ENCODE measurements around the gene TAF3. TPM values are rescaled to one million over a fixed set of nuclear protein-coding genes. Genes with fewer than 3 reads are reported as not detected.

TAF3 gene
- total and polyA plus RNA-seq, 8 donors = 2.3 to 13.4 (median 6.5) TPM

DNA sequence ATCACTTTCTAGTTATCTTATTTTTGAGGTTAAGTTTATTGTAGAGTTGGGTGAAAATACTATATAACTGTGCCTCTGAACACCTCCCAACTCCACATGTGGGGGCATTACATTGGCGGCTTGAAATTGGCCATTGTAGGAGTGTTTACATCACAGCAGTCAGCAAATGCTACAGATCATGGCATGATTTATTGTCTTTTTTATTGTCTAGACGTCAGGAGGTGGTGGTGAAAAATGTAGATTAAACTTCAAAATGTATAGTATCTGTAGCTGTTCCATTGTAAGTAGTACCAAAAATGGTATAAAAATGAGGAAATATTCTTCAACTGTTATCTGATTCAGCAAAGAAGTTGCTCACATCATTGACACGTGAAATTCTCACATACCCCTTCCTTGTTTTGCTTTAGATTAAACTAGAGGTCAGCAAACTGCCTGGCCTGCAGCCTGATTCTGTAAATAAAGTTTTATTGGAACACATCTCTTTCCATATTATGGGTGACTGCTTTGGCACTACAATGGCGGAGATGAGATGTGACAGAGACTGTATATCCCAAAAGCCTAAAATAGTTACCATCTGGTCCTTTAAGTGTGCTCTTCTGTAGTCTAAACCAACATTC, 35.0 kb downstream of the TAF3 start:
- intact Hi-C loops (cut with DNase I; ENCODE audit: low total_unique reads) = no loop called here
- DNase-seq = no peak
- Histone ChIP-seq H3K9me3 (no peaks in the 10 kb centered on the region), H3K27me3 (no peaks in the 10 kb centered on the region), H3K4me3 (no peak overlapping the region), H3K27ac (peak overlapping the region in 1 of 5 donors; percentile 54), H3K36me3 (no peaks in the 10 kb centered on the region), H3K4me1 (peaks cover 17 to 62% (median 43%) of the 10 kb centered on the region in 4 donors)
- TF ChIP-seq, protein P1, sequence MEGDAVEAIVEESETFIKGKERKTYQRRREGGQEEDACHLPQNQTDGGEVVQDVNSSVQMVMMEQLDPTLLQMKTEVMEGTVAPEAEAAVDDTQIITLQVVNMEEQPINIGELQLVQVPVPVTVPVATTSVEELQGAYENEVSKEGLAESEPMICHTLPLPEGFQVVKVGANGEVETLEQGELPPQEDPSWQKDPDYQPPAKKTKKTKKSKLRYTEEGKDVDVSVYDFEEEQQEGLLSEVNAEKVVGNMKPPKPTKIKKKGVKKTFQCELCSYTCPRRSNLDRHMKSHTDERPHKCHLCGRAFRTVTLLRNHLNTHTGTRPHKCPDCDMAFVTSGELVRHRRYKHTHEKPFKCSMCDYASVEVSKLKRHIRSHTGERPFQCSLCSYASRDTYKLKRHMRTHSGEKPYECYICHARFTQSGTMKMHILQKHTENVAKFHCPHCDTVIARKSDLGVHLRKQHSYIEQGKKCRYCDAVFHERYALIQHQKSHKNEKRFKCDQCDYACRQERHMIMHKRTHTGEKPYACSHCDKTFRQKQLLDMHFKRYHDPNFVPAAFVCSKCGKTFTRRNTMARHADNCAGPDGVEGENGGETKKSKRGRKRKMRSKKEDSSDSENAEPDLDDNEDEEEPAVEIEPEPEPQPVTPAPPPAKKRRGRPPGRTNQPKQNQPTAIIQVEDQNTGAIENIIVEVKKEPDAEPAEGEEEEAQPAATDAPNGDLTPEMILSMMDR (IDR thresholded peaks at IDR 0.05) = no peak
- TF ChIP-seq POLR2AphosphoS5 (IDR thresholded peaks at IDR 0.05) (no peak), EP300 (IDR thresholded peaks at IDR 0.05) (no peak)
- 61 to 72% (median 69%) methylated on average over 4 of the region's 4 CpGs for WGBS, 5 donors

DNA sequence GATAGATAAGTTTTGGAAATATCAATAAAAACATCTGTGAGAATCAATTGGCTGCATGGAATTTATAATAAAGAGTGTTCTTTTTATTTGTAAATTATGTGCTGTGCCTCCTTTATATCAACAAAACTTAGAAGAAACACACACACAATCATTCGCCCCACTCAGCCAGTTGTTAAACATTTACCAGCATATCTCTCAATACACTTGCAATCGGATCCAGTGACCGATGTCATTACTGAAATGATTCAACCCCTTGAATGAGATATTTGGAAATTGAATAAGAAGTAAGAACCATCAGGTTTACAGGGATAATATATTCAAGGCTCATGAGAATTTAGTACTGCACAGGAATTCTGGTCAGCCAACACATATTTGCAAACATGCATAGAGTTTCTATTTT, 35.6 kb downstream of the TAF3 start:
- no peaks in the 10 kb centered on the region for H3K36me3 ChIP-seq
- peaks cover 17 to 62% (median 43%) of the 10 kb centered on the region in 4 donors for H3K4me1 ChIP-seq
- intact Hi-C loops (cut with DNase I; ENCODE audit: low total_unique reads) = no loop called here
- H3K4me3 ChIP-seq = no peak overlapping the region
- WGBS, 5 donors = 24 to 58% (median 47%) methylated on average over 3 of the region's 3 CpGs
- H3K9me3 ChIP-seq = no peaks in the 10 kb centered on the region
- no peak for DNase-seq
- H3K27ac ChIP-seq = no peak overlapping the region
- TF ChIP-seq POLR2A (IDR thresholded peaks at IDR 0.05) = no peak
- TF ChIP-seq EP300 (IDR thresholded peaks at IDR 0.05) = no peak
- no peak for TF ChIP-seq POLR2AphosphoS5 (IDR thresholded peaks at IDR 0.05)
- TF ChIP-seq, protein P1 (IDR thresholded peaks at IDR 0.05) = no peak
- no peaks in the 10 kb centered on the region for H3K27me3 ChIP-seq

DNA sequence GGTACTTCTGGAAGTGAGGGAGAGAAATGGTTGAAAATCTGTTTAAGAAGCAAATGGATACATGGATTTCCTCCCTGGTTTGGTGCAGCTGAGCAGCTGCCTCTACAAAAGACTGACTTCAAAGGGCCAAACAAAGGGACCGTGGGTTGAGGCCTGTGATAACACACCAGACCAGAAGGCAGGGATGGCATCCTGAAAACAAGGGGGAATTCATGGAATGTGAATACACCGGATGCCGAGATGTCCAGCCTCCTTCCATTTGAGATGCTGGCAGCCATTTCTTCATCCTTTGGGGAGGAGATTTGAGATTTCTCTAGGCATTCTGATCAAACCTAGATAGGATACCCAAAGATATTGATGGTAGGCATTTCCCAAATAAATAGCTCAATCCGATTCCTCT, 36.9 kb downstream of the TAF3 start:
- no peaks in the 10 kb centered on the region for H3K36me3 ChIP-seq
- H3K9me3 ChIP-seq = no peaks in the 10 kb centered on the region
- 92 to 94% (median 93%) methylated on average over 4 of the region's 4 CpGs for WGBS, 5 donors
- H3K27ac ChIP-seq = no peak overlapping the region
- peaks cover 17 to 62% (median 43%) of the 10 kb centered on the region in 4 donors for H3K4me1 ChIP-seq
- no peak for TF ChIP-seq POLR2A (IDR thresholded peaks at IDR 0.05)
- no peak for TF ChIP-seq POLR2AphosphoS5 (IDR thresholded peaks at IDR 0.05)
- no peak for TF ChIP-seq EP300 (IDR thresholded peaks at IDR 0.05)
- TF ChIP-seq, protein P1 (IDR thresholded peaks at IDR 0.05) = no peak
- intact Hi-C loops (cut with DNase I; ENCODE audit: low total_unique reads) = no loop called here
- H3K4me3 ChIP-seq = no peak overlapping the region
- no peak for DNase-seq
- no peaks in the 10 kb centered on the region for H3K27me3 ChIP-seq

DNA sequence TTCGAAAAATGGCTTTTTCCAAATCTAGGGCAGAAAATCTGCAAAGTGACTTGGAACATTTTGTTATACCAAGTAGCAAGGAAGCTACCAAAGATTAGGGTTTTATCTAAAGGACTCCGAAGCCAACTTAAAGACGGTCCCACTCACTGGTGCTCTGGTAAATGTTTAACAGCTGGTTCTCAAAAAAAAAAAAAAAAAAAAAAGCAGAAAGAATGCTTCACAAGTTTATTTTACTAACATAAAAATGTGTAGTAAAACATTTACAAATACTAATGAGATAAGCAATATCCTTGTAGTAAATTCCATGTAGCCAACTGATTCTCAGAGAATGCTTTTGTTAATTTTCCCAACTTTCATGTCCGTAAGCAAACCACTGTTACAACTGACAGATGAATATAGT, 38.4 kb downstream of the TAF3 start:
- 23 to 30% (median 25%) methylated on average over 3 to 4 of the region's 4 CpGs for WGBS, 5 donors

More for the DNA sequence above, 38.4 kb downstream of the TAF3 start:
- peaks cover 13 to 55% (median 35%) of the 10 kb centered on the region in 4 donors for H3K4me1 ChIP-seq
- intact Hi-C loops (cut with DNase I; ENCODE audit: low total_unique reads) = no loop called here
- no peak for DNase-seq
- no peaks in the 10 kb centered on the region for H3K27me3 ChIP-seq
- H3K4me3 ChIP-seq = no peak overlapping the region
- H3K9me3 ChIP-seq = peaks cover 0 to 11% (median 7%) of the 10 kb centered on the region in 4 donors
- H3K27ac ChIP-seq = no peak overlapping the region
- TF ChIP-seq EP300 (IDR thresholded peaks at IDR 0.05) = no peak
- no peak for TF ChIP-seq POLR2A (IDR thresholded peaks at IDR 0.05)
- TF ChIP-seq, protein P1 (IDR thresholded peaks at IDR 0.05) = no peak
- no peak for TF ChIP-seq POLR2AphosphoS5 (IDR thresholded peaks at IDR 0.05)
- H3K36me3 ChIP-seq = no peaks in the 10 kb centered on the region

Measured in stomach (tissue), 9 donors.